ENCODE results near the gene UPK1B.
"Not testable (repeated sequence)": the region's sequence is repeated elsewhere in the genome, so short reads cannot be mapped to it uniquely, and the experiment has no call there.

Gene UPK1B

DNA sequence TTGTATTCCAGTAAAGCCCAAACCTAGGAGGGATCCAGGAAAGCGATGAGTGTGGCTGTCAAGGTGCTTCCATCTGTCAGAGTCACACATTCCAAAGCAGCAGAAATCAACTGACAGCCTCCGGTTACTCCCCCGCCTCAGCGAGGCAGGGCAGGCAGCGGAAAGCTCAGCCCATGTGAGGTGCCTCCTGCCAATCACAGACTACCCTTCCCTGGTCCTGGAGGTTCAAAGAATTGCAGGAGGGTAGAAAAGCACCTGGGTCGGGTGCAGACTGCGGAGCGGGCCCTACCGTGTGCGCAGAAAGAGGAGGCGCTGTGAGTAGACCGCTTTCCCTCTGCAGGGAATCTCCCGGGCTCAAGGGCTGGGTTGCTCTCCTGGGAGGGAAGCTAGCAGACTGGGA lies at the start of gene UPK1B:
UPK1B (plus strand) TSS at position 274 of the 400 bp plus-strand sequence. CDS start 13,144 bp downstream, outside the sequence.
- in situ Hi-C loops (cut with MboI; ENCODE audit: low sequenced_read_pairs), result no loop called here

GRCh38 chr3:119125342-119125741 lies 48.1 kb upstream of the UPK1B start:
- in situ Hi-C loops (cut with MboI; ENCODE audit: low sequenced_read_pairs), result no loop called here

GRCh38 chr3:119125742-119126504 lies 47.5 kb upstream of the UPK1B start:
- in situ Hi-C loops (cut with MboI; ENCODE audit: low sequenced_read_pairs), result no loop called here

- in situ Hi-C loops (cut with MboI; ENCODE audit: low sequenced_read_pairs), result not testable (repeated sequence)
These were observed 43.1 kb upstream of the UPK1B start for GRCh38 chr3:119130291-119130690.

DNA sequence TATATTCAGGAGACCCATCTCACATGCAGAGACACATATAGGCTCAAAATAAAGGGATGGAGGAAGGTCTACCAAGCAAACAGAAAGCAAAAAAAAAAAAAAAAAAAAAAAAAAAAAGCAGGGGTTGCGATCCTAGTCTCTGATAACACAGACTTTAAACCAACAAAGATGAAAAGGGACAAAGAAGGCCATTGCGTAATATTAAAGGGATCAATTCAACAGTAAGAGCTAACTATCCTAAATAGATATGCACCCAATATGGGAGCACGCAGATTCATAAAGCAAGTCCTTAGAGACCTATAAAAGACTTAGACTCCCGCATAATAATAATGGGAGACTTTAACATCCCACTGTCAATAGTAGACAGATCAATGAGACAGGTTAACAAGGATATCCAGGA lies 41.1 kb upstream of the UPK1B start:
- in situ Hi-C loops (cut with MboI; ENCODE audit: low sequenced_read_pairs), result not testable (repeated sequence)

GRCh38 chr3:119139360-119139759 lies 34.0 kb upstream of the UPK1B start:
- in situ Hi-C loops (cut with MboI; ENCODE audit: low sequenced_read_pairs), result not testable (repeated sequence)

- in situ Hi-C loops (cut with MboI; ENCODE audit: low sequenced_read_pairs), result no loop called here
These were observed 32.9 kb upstream of the UPK1B start for GRCh38 chr3:119140466-119140865.

GRCh38 chr3:119145128-119145499 lies 28.3 kb upstream of the UPK1B start:
- in situ Hi-C loops (cut with MboI; ENCODE audit: low sequenced_read_pairs), result no loop called here

GRCh38 chr3:119145500-119146167 lies 27.8 kb upstream of the UPK1B start, which contains the start of gene TEX55:
Gene TEX55 (plus strand): TSS chr3:119146165. CDS start chr3:119146190, 25 bp downstream.
- in situ Hi-C loops (cut with MboI; ENCODE audit: low sequenced_read_pairs), result no loop called here

DNA sequence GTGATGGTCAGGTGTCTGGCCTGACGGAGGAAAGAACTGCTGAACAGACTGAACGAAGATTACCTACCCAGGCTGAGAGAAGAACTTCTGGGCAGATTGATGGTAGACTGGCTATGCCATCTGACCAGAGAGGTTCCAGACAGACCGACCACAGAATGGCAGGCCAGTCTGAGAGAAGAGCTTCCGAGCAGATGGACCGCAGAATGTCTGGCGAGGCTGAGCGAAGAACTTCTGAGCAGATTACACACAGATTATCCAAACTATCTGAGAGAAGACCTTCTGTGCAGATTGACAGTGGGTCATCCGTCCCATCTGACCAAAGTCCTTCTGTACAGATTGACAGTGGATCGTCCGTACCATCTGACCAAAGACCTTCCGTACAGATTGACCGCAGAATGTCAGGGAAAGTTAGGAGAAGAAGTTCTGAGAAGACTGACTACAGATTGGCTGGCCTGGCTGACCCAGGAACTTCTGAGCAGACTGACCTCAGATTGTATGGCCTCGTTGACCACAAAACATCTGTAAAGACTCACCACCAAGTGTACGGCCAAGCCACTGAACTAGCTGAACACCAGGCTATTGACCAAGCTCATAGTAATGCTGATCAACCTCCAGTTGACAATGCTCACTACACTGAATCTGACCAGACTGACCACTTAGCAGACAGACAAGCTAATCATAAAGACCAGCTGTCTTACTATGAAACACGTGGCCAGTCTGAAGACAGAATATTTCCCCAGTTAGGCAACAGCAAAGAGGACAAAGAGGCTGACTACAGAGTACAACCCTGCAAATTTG lies 26.6 kb upstream of the UPK1B start:
- in situ Hi-C loops (cut with MboI; ENCODE audit: low sequenced_read_pairs), result no loop called here

DNA sequence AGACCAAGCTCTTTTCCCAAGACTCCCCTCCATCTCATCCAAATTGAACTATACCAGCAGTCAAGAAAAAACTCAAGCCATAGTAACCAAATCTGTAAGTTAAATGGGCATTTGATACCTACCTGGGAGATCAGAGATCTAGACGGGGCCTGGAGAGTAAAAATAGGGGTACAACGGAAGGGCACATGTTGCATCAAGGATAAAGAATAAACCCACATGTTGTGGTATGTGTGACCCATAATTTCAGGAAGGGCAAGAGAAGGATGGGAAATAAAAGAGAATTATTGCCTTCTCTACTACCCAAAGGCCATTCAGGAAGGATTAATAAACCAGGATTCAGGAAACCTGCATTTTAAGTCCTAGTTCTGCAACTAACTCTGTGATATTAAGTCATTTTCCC lies 25.9 kb upstream of the UPK1B start:
- in situ Hi-C loops (cut with MboI; ENCODE audit: low sequenced_read_pairs), result no loop called here

DNA sequence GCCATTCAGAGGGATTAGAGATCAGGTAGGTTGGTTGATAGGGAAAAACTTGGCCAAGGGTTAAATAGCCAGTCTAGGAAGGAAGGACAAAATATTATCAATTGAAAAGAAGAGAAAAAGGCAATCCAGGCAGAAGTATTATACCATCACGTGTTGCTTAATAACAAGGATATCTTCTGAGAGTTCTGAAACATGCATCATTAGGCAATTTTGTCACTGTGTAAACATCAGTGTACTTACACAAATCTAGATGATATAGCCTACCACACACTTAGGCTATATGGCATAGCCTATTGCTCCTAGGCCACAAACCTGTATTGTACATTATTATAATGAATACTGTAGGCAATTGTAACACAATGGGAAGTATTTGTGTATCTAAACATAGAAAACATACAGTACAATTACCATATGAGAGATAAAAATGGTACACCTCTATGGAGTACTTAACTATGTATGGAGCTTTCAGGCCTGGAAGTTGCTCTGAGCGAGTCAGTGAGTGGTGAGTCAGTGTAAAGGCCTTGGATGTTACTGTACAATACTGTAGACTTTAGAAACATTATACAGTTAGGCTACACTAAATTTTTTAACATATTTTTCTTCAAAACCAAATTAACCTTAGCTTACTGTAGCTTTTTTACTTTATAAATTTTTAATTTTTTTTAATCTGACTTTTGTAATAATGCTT lies 24.8 kb upstream of the UPK1B start:
- in situ Hi-C loops (cut with MboI; ENCODE audit: low sequenced_read_pairs), result no loop called here

- in situ Hi-C loops (cut with MboI; ENCODE audit: low sequenced_read_pairs), result no loop called here
These were observed 23.9 kb upstream of the UPK1B start for GRCh38 chr3:119149484-119149883.

DNA sequence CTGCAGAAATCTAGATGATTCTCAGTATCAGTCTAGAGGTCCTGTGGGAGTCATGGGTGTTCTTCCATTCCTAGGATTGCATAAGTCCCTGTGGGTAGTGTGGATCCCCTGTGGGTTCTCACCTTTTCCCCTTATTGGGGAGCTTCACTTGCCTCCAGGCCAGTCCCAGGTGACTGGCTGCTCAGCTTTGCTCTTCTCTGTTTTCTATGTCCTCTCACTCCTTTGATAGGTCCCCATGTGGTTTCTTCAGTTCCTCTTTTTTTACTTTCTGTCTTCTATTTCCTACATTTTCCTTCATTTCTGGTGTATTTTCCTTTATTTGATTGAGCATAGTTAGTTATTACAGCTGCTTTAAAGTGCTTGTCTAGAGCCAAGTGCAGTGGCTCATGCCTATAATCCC lies 16.5 kb upstream of the UPK1B start:
- in situ Hi-C loops (cut with MboI; ENCODE audit: low sequenced_read_pairs), result no loop called here

DNA sequence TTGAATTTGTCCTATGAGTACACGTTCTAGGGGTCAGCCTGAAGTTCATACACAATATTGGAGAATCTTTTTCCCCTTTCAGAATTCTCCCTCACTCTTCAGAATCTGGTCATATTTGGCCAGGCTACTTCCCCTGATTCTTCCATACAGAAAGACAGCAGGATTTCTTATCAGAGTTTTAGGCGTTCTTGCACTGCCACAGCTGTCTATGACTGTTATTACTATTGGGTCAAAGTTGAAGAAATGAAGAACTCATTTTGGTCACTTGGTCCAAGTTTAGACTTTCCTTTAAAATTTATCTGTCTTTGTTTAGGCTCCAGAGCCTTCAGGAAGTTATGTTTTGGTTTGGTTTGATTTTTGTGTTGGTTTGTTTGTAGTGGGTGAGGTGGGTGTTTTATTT lies 15.4 kb upstream of the UPK1B start:
- in situ Hi-C loops (cut with MboI; ENCODE audit: low sequenced_read_pairs), result no loop called here

DNA sequence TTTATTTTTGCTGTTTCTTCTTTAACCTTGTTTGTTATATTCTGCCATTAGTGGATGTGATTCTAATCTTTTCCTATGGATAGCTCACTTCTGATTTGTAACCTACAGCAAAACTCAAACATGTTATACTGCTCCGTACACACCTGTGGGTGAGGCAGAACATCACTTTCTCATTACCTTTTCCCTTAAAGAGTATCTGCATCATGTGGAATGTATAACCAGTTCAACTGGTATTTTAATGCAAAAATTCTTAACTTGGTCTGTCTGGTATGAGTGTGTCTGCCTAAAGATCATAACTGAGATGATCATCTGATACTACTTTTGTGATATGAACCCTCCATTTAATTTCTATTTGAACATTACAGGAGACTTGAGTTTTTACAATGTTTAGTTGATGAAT lies 13.0 kb upstream of the UPK1B start:
- in situ Hi-C loops (cut with MboI; ENCODE audit: low sequenced_read_pairs), result no loop called here

GRCh38 chr3:119160815-119161214 lies 12.6 kb upstream of the UPK1B start:
- in situ Hi-C loops (cut with MboI; ENCODE audit: low sequenced_read_pairs), result no loop called here

DNA sequence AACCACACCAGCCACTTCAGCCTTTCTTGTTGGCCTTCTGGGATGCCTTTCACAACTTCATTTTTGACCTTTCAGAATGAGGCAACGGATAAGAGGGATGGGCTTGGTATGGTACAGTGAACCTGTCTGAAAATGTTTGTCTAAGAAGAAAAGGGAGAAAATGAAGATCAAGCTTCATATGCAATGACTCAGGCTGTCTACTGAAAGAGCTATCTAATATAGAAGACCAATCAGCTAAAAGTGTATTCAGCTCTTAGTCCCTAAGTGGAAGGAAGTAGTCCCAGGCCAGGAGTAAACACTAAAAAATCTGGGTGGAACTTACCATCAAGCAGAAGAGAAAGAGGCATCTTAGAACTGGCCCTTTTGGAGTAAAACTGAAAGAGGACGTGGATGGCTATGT lies 12.2 kb upstream of the UPK1B start:
- in situ Hi-C loops (cut with MboI; ENCODE audit: low sequenced_read_pairs), result no loop called here

GRCh38 chr3:119164745-119165144 lies 8.7 kb upstream of the UPK1B start:
- in situ Hi-C loops (cut with MboI; ENCODE audit: low sequenced_read_pairs), result not testable (repeated sequence)

GRCh38 chr3:119170821-119171220 lies 2.6 kb upstream of the UPK1B start:
- in situ Hi-C loops (cut with MboI; ENCODE audit: low sequenced_read_pairs), result no loop called here

Data from HL-60/S4 treated with phorbol 12-myristate 13-acetate at 8.2 ng/mL for 4 days and 3 days (cell line).